Stomach (tissue), 9 donors: ENCODE results near the gene C22orf42. TPM values are rescaled to one million over a fixed set of nuclear protein-coding genes. Genes with fewer than 3 reads are reported as not detected.

Experiments
- DNase-seq, 2 donors: peaks; one replicate each; pipeline versions ENCODE4 v3.0.0 to v3.0.0-alpha.2; 2013 to 2019
- H3K27ac ChIP-seq, 5 donors: fragments of 200-600 bp in 4 of 5; sonication (generic) in 4 of 5; one replicate each; pipeline ENCODE4 v1.5.1; 2013 to 2019; ENCODE audit warnings: mild to moderate bottlenecking in 1 of 5, moderate library complexity in 1 of 5
- H3K27me3 ChIP-seq, 3 donors: fragments of 200-600 bp; sonication (generic); one replicate each; pipeline ENCODE4 v1.5.1; 2017 to 2019; ENCODE audit warnings: mixed run types in 1 of 3
- H3K36me3 ChIP-seq, 4 donors: fragments of 200-600 bp; sonication (generic); 1 replicate in 3 of 4; 2 replicates in 1 of 4; pipeline ENCODE4 v1.5.1; 2016 to 2019
- H3K4me1 ChIP-seq, 4 donors: fragments of 200-600 bp; sonication (generic); one replicate each; pipeline ENCODE4 v1.5.1; 2016 to 2019
- H3K4me3 ChIP-seq, 4 donors: fragments of 200-600 bp; sonication (generic) in 3 of 4; one replicate each; pipeline ENCODE4 v1.5.1; 2016 to 2019; ENCODE audit warnings: mild to moderate bottlenecking in 1 of 4
- H3K9me3 ChIP-seq, 4 donors: fragments of 200-600 bp; sonication (generic); one replicate each; pipeline ENCODE4 v1.5.1; 2016 to 2019
- CTCF ChIP-seq, 7 experiments: fragments of 450-650 bp in 4 of 7; fragments of 200-600 bp in 3 of 7; sonication (generic) in 3 of 7; IDR thresholded peaks; one replicate each; pipeline ENCODE4 v1.5.1; 2016 to 2019; ENCODE audit warnings: antibody characterized with exemption in 7 of 7, control low read depth in 2 of 7, mild to moderate bottlenecking in 1 of 7
- EP300 ChIP-seq: sonication (generic); formaldehyde crosslinking; IDR thresholded peaks from one replicate; pipeline ENCODE4 v1.6.1; 2017; ENCODE audit warnings: antibody characterized with exemption
- POLR2A ChIP-seq, 4 donors: fragments of 450-650 bp; IDR thresholded peaks; one replicate each; pipeline ENCODE4 v1.6.1; 2016; ENCODE audit warnings: antibody characterized with exemption in 4 of 4, control low read depth in 2 of 4, mild to moderate bottlenecking in 1 of 4, moderate library complexity in 1 of 4
- POLR2AphosphoS5 ChIP-seq, 3 donors: sonication (generic); formaldehyde crosslinking; IDR thresholded peaks; one replicate each; pipeline ENCODE4 v1.6.1; 2016; ENCODE audit warnings: antibody characterized with exemption in 3 of 3
- WGBS, 5 donors: extraction: QIAGEN DNeasy Blood & Tissue Kit in 3 of 5; methylation state at CpG; one replicate each; pipeline versions ENCODE4 v1.1.5 to v1.1.7; 2013 to 2018; 5-methylcytosine and 5-hydroxymethylcytosine counted together
- intact Hi-C: fragments of 100-400 bp; cut with DNase I; formaldehyde crosslinking; loops from one replicate; pipeline ENCODE4 v1.15.1; 2023; ENCODE audit warnings: low total_unique reads
- polyA plus RNA-seq, 3 donors: library from polyadenylated mRNA; stranded (reverse); fragments of 200-250 nt; gene quantifications; one replicate each; pipeline ENCODE4 v1.2.3, GENCODE V29; 2013
- total RNA-seq, 5 donors: library from RNA; depleted of rRNA; stranded (reverse); fragments of >200 nt; gene quantifications; one replicate each; pipeline versions ENCODE4 v1.1.0 to v1.2.3, GENCODE V29; 2014 to 2016
- donor health status: healthy with polysubstance abuse.
- donor health status: Bipolar disorder and iron deficiency.
- donor health status: healthy.

C22orf42 gene
- total and polyA plus RNA-seq, 8 donors = 0.13 TPM; not detected in 7

GRCh38 chr22:32185821-32186220 lies 26.7 kb upstream of the C22orf42 start:
- Histone ChIP-seq H3K27me3 (peaks cover 0 to 14% (median 0%) of the 10 kb centered on the region in 3 donors), H3K4me1 (no peaks in the 10 kb centered on the region), H3K36me3 (no peaks in the 10 kb centered on the region), H3K27ac (no peak overlapping the region), H3K4me3 (no peak overlapping the region), H3K9me3 (no peaks in the 10 kb centered on the region)
- no peak for DNase-seq
- no peak for TF ChIP-seq CTCF (IDR thresholded peaks at IDR 0.05)
- TF ChIP-seq EP300 = no peak
- TF ChIP-seq POLR2A (IDR thresholded peaks at IDR 0.05) = no peak
- TF ChIP-seq POLR2AphosphoS5 (IDR thresholded peaks at IDR 0.05) = no peak
- 74 to 90% (median 87%) methylated on average over 3 of the region's 3 CpGs for WGBS, 5 donors
- intact Hi-C loops = no loop called here

- no peak for DNase-seq
- intact Hi-C loops = no loop called here
- Histone ChIP-seq H3K27me3 (peaks cover 0 to 33% (median 0%) of the 10 kb centered on the region in 3 donors), H3K9me3 (no peaks in the 10 kb centered on the region), H3K4me1 (no peaks in the 10 kb centered on the region), H3K36me3 (no peaks in the 10 kb centered on the region), H3K4me3 (no peak overlapping the region), H3K27ac (no peak overlapping the region)
- WGBS, 5 donors = 76 to 85% (median 80%) methylated on average over 3 of the region's 3 CpGs
- no peak for TF ChIP-seq POLR2A (IDR thresholded peaks at IDR 0.05)
- TF ChIP-seq EP300 = no peak
- TF ChIP-seq CTCF (IDR thresholded peaks at IDR 0.05) = no peak
Observed at GRCh38 chr22:32183625-32184024, 24.5 kb upstream of the C22orf42 start.

GRCh38 chr22:32181043-32181442 lies 21.9 kb upstream of the C22orf42 start:
- WGBS, 5 donors = 69 to 79% (median 78%) methylated on average over 6 of the region's 6 CpGs
- TF ChIP-seq EP300 (no peak), POLR2AphosphoS5 (IDR thresholded peaks at IDR 0.05) (no peak), POLR2A (IDR thresholded peaks at IDR 0.05) (no peak), CTCF (IDR thresholded peaks at IDR 0.05) (no peak)
- intact Hi-C loops = no loop called here

GRCh38 chr22:32177221-32177765 lies 18.2 kb upstream of the C22orf42 start:
- no peaks in the 10 kb centered on the region for H3K36me3 ChIP-seq
- no peak overlapping the region for H3K4me3 ChIP-seq
- TF ChIP-seq CTCF (IDR thresholded peaks at IDR 0.05) (no peak), POLR2AphosphoS5 (IDR thresholded peaks at IDR 0.05) (no peak), EP300 (no peak), POLR2A (IDR thresholded peaks at IDR 0.05) (no peak)
- H3K4me1 ChIP-seq = peaks cover 0 to 10% (median 6%) of the 10 kb centered on the region in 4 donors
- no peak overlapping the region for H3K27ac ChIP-seq
- 82 to 92% (median 92%) methylated on average over 6 to 8 of the region's 8 CpGs for WGBS, 5 donors
- intact Hi-C loops = no loop called here
- H3K9me3 ChIP-seq = peaks cover 0 to 7% (median 0%) of the 10 kb centered on the region in 4 donors
- peaks cover 14 to 78% (median 46%) of the 10 kb centered on the region in 3 donors for H3K27me3 ChIP-seq
- no peak for DNase-seq

More at GRCh38 chr22:32181043-32181442, 21.9 kb upstream of the C22orf42 start:
- Histone ChIP-seq H3K4me3 (no peak overlapping the region), H3K4me1 (peaks cover 0 to 4% (median 3%) of the 10 kb centered on the region in 4 donors), H3K9me3 (peaks cover 0 to 7% (median 0%) of the 10 kb centered on the region in 4 donors), H3K27ac (no peak overlapping the region), H3K36me3 (no peaks in the 10 kb centered on the region), H3K27me3 (peaks cover 4 to 57% (median 22%) of the 10 kb centered on the region in 3 donors)
- DNase-seq = no peak
